Kidney (tissue), 14 donors: Measurements from ENCODE around the gene ZBTB49. TPM values are rescaled to one million over a fixed set of nuclear protein-coding genes. Genes with fewer than 3 reads are reported as not detected.
"Not testable (repeated sequence)": the region's sequence is repeated elsewhere in the genome, so short reads cannot be mapped to it uniquely, and the experiment has no call there.

Experiments used
- DNase-seq, 5 donors: peaks; one replicate each; pipeline ENCODE4 v3.0.0-alpha.2; 2013 to 2020
- FAIRE-seq: peaks from 2 replicates; lab custom pipeline; 2012; peaks lifted over from hg19 to GRCh38; lab: Jason Lieb, UNC
- H3K27ac ChIP-seq, 2 donors: one replicate each; pipeline ENCODE4 v1.7.0; 2013; ENCODE audit warnings: low read depth in 2 of 2, low read length in 2 of 2, inconsistent platforms in 1 of 2
- H3K27me3 ChIP-seq: one replicate; pipeline ENCODE4 v1.7.1; 2013; ENCODE audit warnings: low read length, inconsistent platforms; ENCODE audit not compliant: control insufficient read depth, insufficient read depth
- H3K36me3 ChIP-seq, 3 donors: one replicate each; pipeline versions ENCODE4 v1.7.0 to v1.7.1; 2013; ENCODE audit warnings: low read length in 3 of 3, control low read depth in 1 of 3, inconsistent platforms in 1 of 3; ENCODE audit not compliant: insufficient read depth in 3 of 3, control insufficient read depth in 2 of 3
- H3K4me1 ChIP-seq, 3 donors: one replicate each; pipeline versions ENCODE4 v1.7.0 to v1.7.1; 2013; ENCODE audit warnings: low read length in 3 of 3, inconsistent platforms in 1 of 3, low read depth in 1 of 3; ENCODE audit not compliant: control insufficient read depth in 2 of 3, insufficient read depth in 2 of 3
- H3K4me3 ChIP-seq, 3 donors: one replicate each; pipeline versions ENCODE4 v1.7.0 to v1.8.1; 2013; ENCODE audit warnings: low read length in 3 of 3, control low read depth in 1 of 3, inconsistent platforms in 1 of 3
- H3K9ac ChIP-seq, 3 donors: one replicate each; pipeline versions ENCODE4 v1.7.0 to v1.7.1; 2013; ENCODE audit warnings: low read length in 3 of 3, control low read depth in 1 of 3, inconsistent platforms in 1 of 3
- H3K9me3 ChIP-seq, 3 donors: one replicate each; pipeline versions ENCODE4 v1.7.0 to v1.7.1; 2013; ENCODE audit warnings: low read length in 3 of 3, control low read depth in 1 of 3, inconsistent platforms in 1 of 3; ENCODE audit not compliant: control insufficient read depth in 2 of 3, insufficient read depth in 1 of 3
- intact Hi-C: fragments of 100-400 bp; cut with DNase I; formaldehyde crosslinking; loops from one replicate; pipeline ENCODE4 v1.11.1; 2022
- polyA plus RNA-seq: library from polyadenylated mRNA; stranded (reverse); fragments of 350-450 nt; fragmentation: Illumina TruSeq; extraction: RNeasy Lipid Tissue Mini Kit (QIAGEN cat#74804); gene quantifications from one replicate; pipeline ENCODE4 v1.2.3, GENCODE V29; 2014; ENCODE audit warnings: low read depth, low replicate concordance; ENCODE audit not compliant: insufficient read depth
- total RNA-seq: library from RNA; stranded (reverse); fragmentation: NEBNext Ultra II Directional; extraction: Animal tissue kit (Norgen Biotek cat#: 25700); gene quantifications from one replicate; pipeline ENCODE4 v1.2.1, GENCODE V29; 2021
- TF ChIP-seq, protein P1 (sequence below): IDR thresholded peaks from 3 replicates; pipeline ENCODE4 v1.5.1; 2012; ENCODE audit warnings: mild to moderate bottlenecking, moderate library complexity, borderline replicate concordance; ENCODE audit not compliant: insufficient read depth; ENCODE audit errors: extremely low read depth
- donor health status: control.
- donor health status: control.
- donor health status: control.
- donor health status: control.
- donor health status: control.
- donor health status: DM: yes; HTN: yes; CAD: no.
- donor health status: Normal renal cell carcinoma (clear cell type).

The ZBTB49 gene
- total and polyA plus RNA-seq, 2 donors from 2014 or later, result 2.8 to 5.8 TPM

- H3K36me3 ChIP-seq, result no peaks in the 10 kb centered on the region
- H3K4me1 ChIP-seq, result peaks cover 0 to under 1% (median 0%) of the 10 kb centered on the region in 3 donors
- intact Hi-C loops, result no loop called here
- H3K9ac ChIP-seq, result no peak overlapping the region
- no peak overlapping the region for H3K27ac ChIP-seq
- no peaks in the 10 kb centered on the region for H3K27me3 ChIP-seq
- no peak for DNase-seq
- no peak for FAIRE-seq
- H3K9me3 ChIP-seq, result no peaks in the 10 kb centered on the region
- TF ChIP-seq, protein P1, sequence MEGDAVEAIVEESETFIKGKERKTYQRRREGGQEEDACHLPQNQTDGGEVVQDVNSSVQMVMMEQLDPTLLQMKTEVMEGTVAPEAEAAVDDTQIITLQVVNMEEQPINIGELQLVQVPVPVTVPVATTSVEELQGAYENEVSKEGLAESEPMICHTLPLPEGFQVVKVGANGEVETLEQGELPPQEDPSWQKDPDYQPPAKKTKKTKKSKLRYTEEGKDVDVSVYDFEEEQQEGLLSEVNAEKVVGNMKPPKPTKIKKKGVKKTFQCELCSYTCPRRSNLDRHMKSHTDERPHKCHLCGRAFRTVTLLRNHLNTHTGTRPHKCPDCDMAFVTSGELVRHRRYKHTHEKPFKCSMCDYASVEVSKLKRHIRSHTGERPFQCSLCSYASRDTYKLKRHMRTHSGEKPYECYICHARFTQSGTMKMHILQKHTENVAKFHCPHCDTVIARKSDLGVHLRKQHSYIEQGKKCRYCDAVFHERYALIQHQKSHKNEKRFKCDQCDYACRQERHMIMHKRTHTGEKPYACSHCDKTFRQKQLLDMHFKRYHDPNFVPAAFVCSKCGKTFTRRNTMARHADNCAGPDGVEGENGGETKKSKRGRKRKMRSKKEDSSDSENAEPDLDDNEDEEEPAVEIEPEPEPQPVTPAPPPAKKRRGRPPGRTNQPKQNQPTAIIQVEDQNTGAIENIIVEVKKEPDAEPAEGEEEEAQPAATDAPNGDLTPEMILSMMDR, result no peak
- H3K4me3 ChIP-seq, result no peak overlapping the region
Observed at GRCh38 chr4:4254199-4254598, 35.9 kb upstream of the ZBTB49 start.

DNA sequence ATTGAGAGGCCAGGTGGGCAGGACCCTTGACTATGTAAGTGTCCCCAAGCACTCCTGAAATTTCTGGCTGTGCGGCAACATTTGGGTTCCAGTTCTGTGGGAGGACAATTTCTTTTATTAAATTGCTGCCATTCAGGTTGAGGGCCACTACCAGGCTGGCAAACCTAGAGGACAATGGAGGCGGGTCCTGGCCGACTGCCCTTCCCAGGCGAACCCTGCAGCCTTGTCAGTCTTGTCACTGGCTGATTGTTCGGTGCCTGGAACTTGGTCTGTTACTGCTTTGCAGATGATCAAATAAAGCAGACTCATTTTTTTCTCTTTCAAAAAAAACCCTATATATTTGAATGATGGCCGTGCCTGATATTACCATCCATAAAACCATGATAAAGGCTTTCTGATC, 35.4 kb upstream of the ZBTB49 start:
- DNase-seq (no peak), FAIRE-seq (no peak)
- intact Hi-C loops, result loop anchor here (5.0 kb wide), 1 partner anchor 83 kb away; no protein-coding TSS in a partner anchor
- Histone ChIP-seq H3K4me1 (peaks cover 0 to 4% (median 0%) of the 10 kb centered on the region in 3 donors), H3K36me3 (no peaks in the 10 kb centered on the region), H3K27me3 (no peaks in the 10 kb centered on the region), H3K4me3 (no peak overlapping the region), H3K27ac (no peak overlapping the region), H3K9ac (no peak overlapping the region), H3K9me3 (no peaks in the 10 kb centered on the region)
- TF ChIP-seq, protein P1, result no peak

- Histone ChIP-seq H3K36me3 (no peaks in the 10 kb centered on the region), H3K4me1 (peaks cover 0 to 5% (median 0%) of the 10 kb centered on the region in 3 donors), H3K4me3 (no peak overlapping the region), H3K27ac (no peak overlapping the region), H3K27me3 (no peaks in the 10 kb centered on the region), H3K9ac (no peak overlapping the region), H3K9me3 (no peaks in the 10 kb centered on the region)
- FAIRE-seq, result no peak
- TF ChIP-seq, protein P1, result no peak
- intact Hi-C loops, result loop anchor here (5.0 kb wide), 1 partner anchor 81 kb away; no protein-coding TSS in a partner anchor
- DNase-seq, result no peak
Observed at GRCh38 chr4:4256799-4257198, 33.3 kb upstream of the ZBTB49 start.

- not testable (repeated sequence) for FAIRE-seq, H3K27ac ChIP-seq, DNase-seq, H3K4me3 ChIP-seq, H3K36me3 ChIP-seq, H3K27me3 ChIP-seq, H3K9me3 ChIP-seq, H3K9ac ChIP-seq, H3K4me1 ChIP-seq
- intact Hi-C loops, result loop anchor here (5.0 kb wide), 1 partner anchor 80 kb away; no protein-coding TSS in a partner anchor
Observed at GRCh38 chr4:4257705-4258104, 32.3 kb upstream of the ZBTB49 start.
